ENCODE data around the gene AKR1E2.

AKR1E2 gene

GRCh38 chr10:4848356-4849041 lies 22.5 kb downstream of the AKR1E2 start:
- POLR2A ChIA-PET = interaction anchor here (1.0 kb wide), 1 partner anchor 10 kb away, joined by 3 read pairs; no protein-coding TSS in a partner anchor
- CTCF ChIA-PET = interaction anchor here (0.7 to 7.1 kb wide), 26 partner anchors 9 to 665 kb away, joined by 3 to 93 read pairs (median 5); partner anchors contain the start of gene AKR1C3
- Histone ChIP-seq H3K4me1 (ENCODE audit: control insufficient read depth, insufficient read depth, low read length) (no peaks in the 10 kb centered on the region), H3K4me3 (ENCODE audit: low read depth, low read length) (no peak overlapping the region), H3K9me3 (ENCODE audit: control insufficient read depth, insufficient read depth, low read depth, low read length) (no peaks in the 10 kb centered on the region), H3K27ac (ENCODE audit: extremely low read depth, low read depth, low read length) (no peak overlapping the region), H3K36me3 (ENCODE audit: control insufficient read depth in 2 of 2, insufficient read depth in 1 of 2, low read length in 2 of 2) (no peaks in the 10 kb centered on the region)
- no peak for TF ChIP-seq SCRT1 (tag by site-specific recombination; IDR thresholded peaks at IDR 0.05; ENCODE audit: borderline replicate concordance)
- no peak for TF ChIP-seq ZNF292 (tag by site-specific recombination; IDR thresholded peaks at IDR 0.05; ENCODE audit: borderline replicate concordance, low read depth)
- TF ChIP-seq SP2 (tag by site-specific recombination; IDR thresholded peaks at IDR 0.05) = no peak
- TF ChIP-seq HOXA7 (CRISPR knock-in tag; IDR thresholded peaks at IDR 0.05; ENCODE audit: borderline replicate concordance) = no peak
- TF ChIP-seq KLF16 (tag by site-specific recombination; IDR thresholded peaks at IDR 0.05) = no peak
- no peak for TF ChIP-seq ZNF558 (tag by site-specific recombination; IDR thresholded peaks at IDR 0.05)
- TF ChIP-seq ZFHX2 (tag by site-specific recombination; conservative IDR thresholded peaks at IDR 0.05) = no peak
- no peak for TF ChIP-seq ZBTB11 (tag by site-specific recombination; conservative IDR thresholded peaks at IDR 0.05; ENCODE audit: low read depth)
- TF ChIP-seq ZNF350 (tag by site-specific recombination; IDR thresholded peaks at IDR 0.05) = no peak
- TF ChIP-seq ZNF23 (tag by site-specific recombination; IDR thresholded peaks at IDR 0.05; ENCODE audit: borderline replicate concordance) = no peak
- no peak for TF ChIP-seq ATF2 (tag by site-specific recombination; IDR thresholded peaks at IDR 0.05; ENCODE audit: low read depth)

DNA sequence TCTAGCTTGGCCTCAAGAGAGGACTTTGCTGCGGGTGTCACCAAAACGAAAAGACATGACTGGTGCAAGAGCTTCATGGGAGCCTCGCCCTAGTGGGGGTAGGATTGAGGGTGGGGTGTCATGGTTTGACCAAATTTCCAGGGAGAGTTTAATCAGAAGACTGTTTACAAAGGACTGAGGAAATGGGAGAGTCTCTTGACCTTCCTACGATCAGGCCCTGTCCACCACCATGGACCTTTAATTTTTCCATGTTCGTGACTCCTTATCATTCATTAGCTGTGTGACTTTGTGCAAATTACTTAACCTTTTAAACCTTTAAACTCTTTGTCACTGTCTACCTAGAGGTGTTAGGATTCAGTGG lies 23.0 kb downstream of the AKR1E2 start:
- Histone ChIP-seq H3K4me1 (ENCODE audit: control insufficient read depth, insufficient read depth, low read length) (no peaks in the 10 kb centered on the region), H3K27ac (ENCODE audit: extremely low read depth, low read depth, low read length) (no peak overlapping the region), H3K36me3 (ENCODE audit: control insufficient read depth in 2 of 2, insufficient read depth in 1 of 2, low read length in 2 of 2) (no peaks in the 10 kb centered on the region), H3K9me3 (ENCODE audit: control insufficient read depth, insufficient read depth, low read depth, low read length) (no peaks in the 10 kb centered on the region), H3K4me3 (ENCODE audit: low read depth, low read length) (no peak overlapping the region)
- no peak for TF ChIP-seq ZNF266 (tag by site-specific recombination; IDR thresholded peaks at IDR 0.05; ENCODE audit: low read depth)
- CTCF ChIA-PET = interaction anchor here (0.7 to 7.1 kb wide), 42 partner anchors 9 to 1288 kb away, joined by 3 to 93 read pairs (median 6); partner anchors contain the start of gene AKR1C3
- POLR2A ChIA-PET = no interaction called here

DNA sequence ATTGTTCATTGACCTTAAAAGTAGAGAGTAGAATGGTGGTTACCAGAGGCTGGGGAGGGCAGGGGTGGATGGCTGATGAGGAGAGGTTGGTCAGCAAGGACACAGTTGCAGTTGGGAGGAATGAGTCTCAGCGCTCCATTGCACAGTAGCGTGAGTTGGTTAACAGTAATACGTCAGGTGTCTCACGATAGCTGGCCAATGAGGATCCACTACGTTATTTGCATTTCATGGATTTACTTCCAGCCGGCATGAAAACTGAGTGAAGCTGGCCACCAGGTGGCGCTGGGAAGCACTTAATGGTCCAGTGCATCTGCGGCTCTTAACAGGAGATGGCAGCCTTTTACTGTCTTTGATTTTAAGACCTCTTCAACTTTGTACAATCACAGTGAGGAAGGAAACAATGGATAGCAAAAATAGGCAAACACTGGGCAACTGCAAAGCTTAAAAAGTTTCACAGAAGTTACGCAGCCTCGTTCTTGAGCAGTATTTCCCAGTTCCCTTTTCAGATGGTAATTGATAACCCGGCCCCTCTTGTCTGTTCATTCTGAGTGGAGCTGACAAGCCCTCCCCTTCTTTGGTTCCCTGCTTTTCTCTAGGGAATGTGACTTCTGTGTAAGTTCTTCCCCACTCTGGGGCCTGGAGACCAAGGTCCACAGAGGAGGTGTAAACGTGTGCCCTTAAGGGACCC lies 23.7 kb downstream of the AKR1E2 start:
- POLR2A ChIA-PET = interaction anchor here (0.8 kb wide), 1 partner anchor 35 kb away, joined by 3 read pairs; no protein-coding TSS in a partner anchor
- H3K4me3 ChIP-seq (ENCODE audit: low read depth, low read length) = no peak overlapping the region
- CTCF ChIA-PET = interaction anchor here (0.6 to 7.1 kb wide), 60 partner anchors 9 to 1287 kb away, joined by 3 to 93 read pairs (median 5); partner anchors contain the start of gene AKR1C3
- H3K9me3 ChIP-seq (ENCODE audit: control insufficient read depth, insufficient read depth, low read depth, low read length) = no peaks in the 10 kb centered on the region
- no peak overlapping the region for H3K27ac ChIP-seq (ENCODE audit: extremely low read depth, low read depth, low read length)
- H3K36me3 ChIP-seq (ENCODE audit: control insufficient read depth in 2 of 2, insufficient read depth in 1 of 2, low read length in 2 of 2) = no peaks in the 10 kb centered on the region
- no peaks in the 10 kb centered on the region for H3K4me1 ChIP-seq (ENCODE audit: control insufficient read depth, insufficient read depth, low read length)
- TF ChIP-seq ZNF660 (tag by site-specific recombination; IDR thresholded peaks at IDR 0.05) = peak; percentile 72
- no peak for TF ChIP-seq ZNF292 (tag by site-specific recombination; IDR thresholded peaks at IDR 0.05; ENCODE audit: borderline replicate concordance, low read depth)
- no peak for TF ChIP-seq ZNF239 (tag by site-specific recombination; IDR thresholded peaks at IDR 0.05)
- TF ChIP-seq, protein P1, sequence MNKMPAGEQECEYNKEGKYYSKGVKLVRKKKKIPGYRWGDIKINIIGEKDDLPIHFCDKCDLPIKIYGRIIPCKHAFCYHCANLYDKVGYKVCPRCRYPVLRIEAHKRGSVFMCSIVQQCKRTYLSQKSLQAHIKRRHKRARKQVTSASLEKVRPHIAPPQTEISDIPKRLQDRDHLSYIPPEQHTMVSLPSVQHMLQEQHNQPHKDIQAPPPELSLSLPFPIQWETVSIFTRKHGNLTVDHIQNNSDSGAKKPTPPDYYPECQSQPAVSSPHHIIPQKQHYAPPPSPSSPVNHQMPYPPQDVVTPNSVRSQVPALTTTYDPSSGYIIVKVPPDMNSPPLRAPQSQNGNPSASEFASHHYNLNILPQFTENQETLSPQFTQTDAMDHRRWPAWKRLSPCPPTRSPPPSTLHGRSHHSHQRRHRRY (tag by site-specific recombination; IDR thresholded peaks at IDR 0.05) = no peak
- 0 out of 2 replicates have a peak, but pooled peaks have one; percentile 19 for TF ChIP-seq ZNF335 (tag by site-specific recombination; conservative IDR thresholded peaks at IDR 0.05)
- TF ChIP-seq ZNF114 (tag by site-specific recombination; IDR thresholded peaks at IDR 0.05) = no peak
- TF ChIP-seq ZNF19 (tag by site-specific recombination; IDR thresholded peaks at IDR 0.05; ENCODE audit: low read depth) = no peak
- TF ChIP-seq KLF16 (tag by site-specific recombination; IDR thresholded peaks at IDR 0.05) = no peak
- TF ChIP-seq CTCF (tag by site-specific recombination; IDR thresholded peaks at IDR 0.05) = peak; percentile 93
- no peak for TF ChIP-seq ZNF341 (tag by site-specific recombination; IDR thresholded peaks at IDR 0.05; ENCODE audit: low read depth)
- no peak for TF ChIP-seq SCRT1 (tag by site-specific recombination; IDR thresholded peaks at IDR 0.05; ENCODE audit: borderline replicate concordance)
- no peak for TF ChIP-seq ZNF248 (tag by site-specific recombination; IDR thresholded peaks at IDR 0.05)
- TF ChIP-seq ZBTB17 (tag by site-specific recombination; IDR thresholded peaks at IDR 0.05) = peak; percentile 48; the same call in 1 of the 2 replicates

Data from HEK293 (cell line).